HepG2 (cell line): ENCODE measurements around the gene COL18A1. TPM values are rescaled to one million over a fixed set of nuclear protein-coding genes. Genes with fewer than 3 reads are reported as not detected.

Source experiments
- AGO2 ChIP-seq: fragments of 200-400 bp; formaldehyde crosslinking; optimal IDR thresholded peaks from 2 replicates; pipeline ENCODE3; 2017; ENCODE audit warnings: mild to moderate bottlenecking, low read depth, low read length, moderate library complexity
- ATAD3A ChIP-seq: sonication (generic); formaldehyde crosslinking; IDR thresholded peaks from 2 replicates; pipeline ENCODE4 v1.4.0; 2020; ENCODE audit warnings: missing genetic modification reagents
- CREB1 ChIP-seq, 2 experiments: fragments of 450-650 bp in 1 of 2; IDR thresholded peaks; 2 replicates each; pipeline ENCODE4 v1.6.1; 2016 to 2017; ENCODE audit warnings: control low read depth in 1 of 2, mild to moderate bottlenecking in 1 of 2, missing compliant biosample characterization in 1 of 2, missing genetic modification characterization in 1 of 2
- FOXO1 ChIP-seq: sonication (generic); formaldehyde crosslinking; IDR thresholded peaks from 2 replicates; pipeline ENCODE4 v1.4.0; 2020; ENCODE audit warnings: missing genetic modification reagents
- HMGA1 ChIP-seq: sonication (generic); formaldehyde crosslinking; conservative IDR thresholded peaks from 2 replicates; pipeline ENCODE4 v1.4.0; 2020; ENCODE audit warnings: missing genetic modification reagents
- HNRNPL ChIP-seq: fragments of 200-400 bp; formaldehyde crosslinking; IDR thresholded peaks from 2 replicates; pipeline ENCODE4 v1.6.1; 2017; ENCODE audit warnings: mild to moderate bottlenecking, low read depth, low read length
- PCBP2 ChIP-seq: fragments of 200-400 bp; formaldehyde crosslinking; optimal IDR thresholded peaks from 2 replicates; pipeline ENCODE3; 2018; ENCODE audit warnings: low read length, low read depth; ENCODE audit not compliant: poor library complexity, severe bottlenecking
- PRPF4 ChIP-seq: fragments of 200-400 bp; formaldehyde crosslinking; IDR thresholded peaks from 2 replicates; pipeline ENCODE4 v1.6.1; 2016; ENCODE audit warnings: low read length, low read depth; ENCODE audit not compliant: poor library complexity, severe bottlenecking
- REPIN1 ChIP-seq: sonication (generic); formaldehyde crosslinking; IDR thresholded peaks from 2 replicates; pipeline ENCODE4 v1.8.0; 2022; ENCODE audit warnings: missing genetic modification reagents, low read depth, mild to moderate bottlenecking, borderline replicate concordance
- SETDB1 ChIP-seq: sonication (generic); formaldehyde crosslinking; IDR thresholded peaks from 2 replicates; pipeline ENCODE4 v1.5.1; 2020; ENCODE audit warnings: missing genetic modification reagents, mild to moderate bottlenecking, borderline replicate concordance
- SMYD3 ChIP-seq: sonication (generic); formaldehyde crosslinking; IDR thresholded peaks from 2 replicates; pipeline ENCODE4 v1.8.1; 2023; ENCODE audit warnings: mild to moderate bottlenecking, missing genetic modification reagents
- THAP11 ChIP-seq: IDR thresholded peaks from 2 replicates; pipeline ENCODE4 v1.6.1; 2016; ENCODE audit warnings: missing biosample characterization, missing genetic modification reagents
- U2AF2 ChIP-seq: fragments of 200-400 bp; formaldehyde crosslinking; IDR thresholded peaks from 2 replicates; pipeline ENCODE4 v1.6.1; 2017; ENCODE audit warnings: low read depth, mild to moderate bottlenecking, low read length
- ZBTB1 ChIP-seq: sonication (generic); formaldehyde crosslinking; IDR thresholded peaks from 2 replicates; pipeline ENCODE4 v1.4.0; 2020; ENCODE audit warnings: missing genetic modification reagents, borderline replicate concordance
- ZNF12 ChIP-seq: sonication (generic); formaldehyde crosslinking; IDR thresholded peaks from 2 replicates; pipeline ENCODE4 v1.5.0; 2020; ENCODE audit warnings: missing genetic modification reagents
- ZNF224 ChIP-seq: sonication (generic); formaldehyde crosslinking; IDR thresholded peaks from 2 replicates; pipeline ENCODE4 v1.5.0; 2020; ENCODE audit warnings: mild to moderate bottlenecking, missing genetic modification reagents
- ZNF768 ChIP-seq: sonication (generic); formaldehyde crosslinking; IDR thresholded peaks from 2 replicates; pipeline ENCODE4 v1.4.0; 2020; ENCODE audit warnings: missing genetic modification reagents
- polyA plus RNA-seq, 8 experiments: library from polyadenylated mRNA; depleted of rRNA in 3 of 8; stranded (reverse) in 7 of 8; unstranded in 1 of 8; fragments of >200 nt; fragmentation: Illumina TruSeq in 4 of 8; extraction: Trizol in 4 of 8; gene quantifications; 2 replicates each; pipeline versions ENCODE4 v1.2.1 to v1.2.3, GENCODE V29; 2011 to 2016; ENCODE audit warnings: low read depth in 4 of 8, missing spikeins in 1 of 8, mixed read lengths in 1 of 8; ENCODE audit not compliant: insufficient read depth in 1 of 8
- total RNA-seq, 5 experiments: library from RNA; depleted of rRNA; stranded (reverse); fragments of >200 nt; fragmentation: Illumina TruSeq; extraction: Trizol; gene quantifications; 2 replicates each; pipeline ENCODE4 v1.2.3, GENCODE V29; 2016; ENCODE audit warnings: low read depth in 1 of 5
- TF ChIP-seq, protein P1 (sequence below): sonication (generic); formaldehyde crosslinking; IDR thresholded peaks from 2 replicates; pipeline ENCODE4 v1.5.0; 2020; ENCODE audit warnings: mild to moderate bottlenecking, missing genetic modification reagents
- TF ChIP-seq, protein P2 (sequence below), 2 experiments: sonication (generic) in 1 of 2; formaldehyde crosslinking in 1 of 2; IDR thresholded peaks; 2 replicates each; pipeline versions ENCODE4 v1.4.0 to v1.6.1; 2018 to 2020; ENCODE audit warnings: missing genetic modification reagents in 2 of 2, borderline replicate concordance in 1 of 2, low read depth in 1 of 2, mild to moderate bottlenecking in 1 of 2, missing biosample characterization in 1 of 2
- TF ChIP-seq, protein P3 (sequence below): sonication (generic); formaldehyde crosslinking; IDR thresholded peaks from 2 replicates; pipeline ENCODE4 v1.4.0; 2020; ENCODE audit warnings: missing genetic modification reagents

COL18A1 gene
- total and polyA plus RNA-seq, 2 of the 13 experiments (the other 11 are each of a cell fraction or from before 2014, with no cell fraction given) = 79.0 to 102 TPM

DNA sequence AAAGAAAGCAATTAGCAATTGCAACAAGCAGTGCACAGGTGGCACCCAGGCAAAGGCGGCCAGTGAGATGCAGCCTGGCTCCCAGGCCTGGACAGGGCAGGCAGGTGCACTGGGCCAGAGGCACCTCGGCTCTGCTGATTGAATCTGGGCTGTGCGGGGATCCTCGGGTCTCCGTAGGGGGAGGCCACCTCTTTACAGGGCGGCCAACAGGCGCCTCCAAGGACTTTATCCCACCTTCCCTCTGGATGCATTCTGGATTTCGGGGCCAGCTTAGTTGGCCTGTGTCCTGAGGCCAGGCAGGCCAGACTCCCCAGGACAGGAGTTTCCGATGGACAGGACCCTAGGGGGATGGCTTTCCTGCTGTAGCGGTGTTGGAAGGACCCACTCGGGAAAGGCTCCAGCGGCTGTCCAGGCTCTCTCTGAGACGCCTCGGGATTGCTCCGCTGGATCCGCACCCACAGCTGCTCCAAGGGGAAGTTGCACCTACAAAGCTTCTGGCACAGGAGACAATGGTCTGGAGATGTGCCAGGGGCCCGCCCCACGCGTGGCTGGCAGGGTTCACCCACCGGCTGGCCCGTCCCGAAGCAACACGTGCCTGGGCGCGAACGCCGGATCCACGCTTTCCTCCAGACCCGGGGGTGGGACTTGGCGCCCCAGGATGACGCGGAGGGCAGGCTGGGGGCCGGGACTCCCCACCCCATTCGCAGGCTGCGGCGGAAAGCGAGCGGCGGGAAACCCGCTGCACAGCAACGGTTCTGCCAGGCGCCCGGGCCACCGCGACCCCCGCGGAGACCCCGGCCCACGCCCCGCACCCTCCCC is 136.5 kb downstream of the COL18A1 start (continued):
- TF ChIP-seq FOXO1 (CRISPR knock-in tag) (no peak), PRPF4 (no peak), ZNF12 (CRISPR knock-in tag) (no peak), CREB1 (IDR thresholded peaks at IDR 0.05) (peak; percentile 49; the same call in 1 of the 2 replicates), CREB1 (CRISPR knock-in tag; IDR thresholded peaks at IDR 0.05) (no peak), PCBP2 (no peak), ZNF224 (no peak), THAP11 (CRISPR knock-in tag) (0 out of 2 replicates have a peak, but pooled peaks have one; percentile 40), ATAD3A (CRISPR knock-in tag) (no peak), ZNF768 (peak; percentile 60; the same call in 1 of the 2 replicates), U2AF2 (no peak), HNRNPL (no peak), SMYD3 (CRISPR knock-in tag) (no peak), HMGA1 (CRISPR knock-in tag) (no peak), SETDB1 (CRISPR knock-in tag) (no peak), ZBTB1 (no peak), REPIN1 (CRISPR knock-in tag) (peak; percentile 49; the same call in 1 of the 2 replicates), AGO2 (peak; percentile 25)
- TF ChIP-seq, protein P1, sequence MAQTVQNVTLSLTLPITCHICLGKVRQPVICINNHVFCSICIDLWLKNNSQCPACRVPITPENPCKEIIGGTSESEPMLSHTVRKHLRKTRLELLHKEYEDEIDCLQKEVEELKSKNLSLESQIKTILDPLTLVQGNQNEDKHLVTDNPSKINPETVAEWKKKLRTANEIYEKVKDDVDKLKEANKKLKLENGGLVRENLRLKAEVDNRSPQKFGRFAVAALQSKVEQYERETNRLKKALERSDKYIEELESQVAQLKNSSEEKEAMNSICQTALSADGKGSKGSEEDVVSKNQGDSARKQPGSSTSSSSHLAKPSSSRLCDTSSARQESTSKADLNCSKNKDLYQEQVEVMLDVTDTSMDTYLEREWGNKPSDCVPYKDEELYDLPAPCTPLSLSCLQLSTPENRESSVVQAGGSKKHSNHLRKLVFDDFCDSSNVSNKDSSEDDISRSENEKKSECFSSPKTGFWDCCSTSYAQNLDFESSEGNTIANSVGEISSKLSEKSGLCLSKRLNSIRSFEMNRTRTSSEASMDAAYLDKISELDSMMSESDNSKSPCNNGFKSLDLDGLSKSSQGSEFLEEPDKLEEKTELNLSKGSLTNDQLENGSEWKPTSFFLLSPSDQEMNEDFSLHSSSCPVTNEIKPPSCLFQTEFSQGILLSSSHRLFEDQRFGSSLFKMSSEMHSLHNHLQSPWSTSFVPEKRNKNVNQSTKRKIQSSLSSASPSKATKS (CRISPR knock-in tag) = no peak
- TF ChIP-seq, protein P2, sequence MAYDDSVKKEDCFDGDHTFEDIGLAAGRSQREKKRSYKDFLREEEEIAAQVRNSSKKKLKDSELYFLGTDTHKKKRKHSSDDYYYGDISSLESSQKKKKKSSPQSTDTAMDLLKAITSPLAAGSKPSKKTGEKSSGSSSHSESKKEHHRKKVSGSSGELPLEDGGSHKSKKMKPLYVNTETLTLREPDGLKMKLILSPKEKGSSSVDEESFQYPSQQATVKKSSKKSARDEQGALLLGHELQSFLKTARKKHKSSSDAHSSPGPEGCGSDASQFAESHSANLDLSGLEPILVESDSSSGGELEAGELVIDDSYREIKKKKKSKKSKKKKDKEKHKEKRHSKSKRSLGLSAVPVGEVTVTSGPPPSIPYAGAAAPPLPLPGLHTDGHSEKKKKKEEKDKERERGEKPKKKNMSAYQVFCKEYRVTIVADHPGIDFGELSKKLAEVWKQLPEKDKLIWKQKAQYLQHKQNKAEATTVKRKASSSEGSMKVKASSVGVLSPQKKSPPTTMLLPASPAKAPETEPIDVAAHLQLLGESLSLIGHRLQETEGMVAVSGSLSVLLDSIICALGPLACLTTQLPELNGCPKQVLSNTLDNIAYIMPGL (CRISPR knock-in tag; IDR thresholded peaks at IDR 0.05; ENCODE audit: borderline replicate concordance in 1 of 2, low read depth in 1 of 2) = peak; percentile 26 to 42; a peak in 2 of 4 replicates
- TF ChIP-seq, protein P3, sequence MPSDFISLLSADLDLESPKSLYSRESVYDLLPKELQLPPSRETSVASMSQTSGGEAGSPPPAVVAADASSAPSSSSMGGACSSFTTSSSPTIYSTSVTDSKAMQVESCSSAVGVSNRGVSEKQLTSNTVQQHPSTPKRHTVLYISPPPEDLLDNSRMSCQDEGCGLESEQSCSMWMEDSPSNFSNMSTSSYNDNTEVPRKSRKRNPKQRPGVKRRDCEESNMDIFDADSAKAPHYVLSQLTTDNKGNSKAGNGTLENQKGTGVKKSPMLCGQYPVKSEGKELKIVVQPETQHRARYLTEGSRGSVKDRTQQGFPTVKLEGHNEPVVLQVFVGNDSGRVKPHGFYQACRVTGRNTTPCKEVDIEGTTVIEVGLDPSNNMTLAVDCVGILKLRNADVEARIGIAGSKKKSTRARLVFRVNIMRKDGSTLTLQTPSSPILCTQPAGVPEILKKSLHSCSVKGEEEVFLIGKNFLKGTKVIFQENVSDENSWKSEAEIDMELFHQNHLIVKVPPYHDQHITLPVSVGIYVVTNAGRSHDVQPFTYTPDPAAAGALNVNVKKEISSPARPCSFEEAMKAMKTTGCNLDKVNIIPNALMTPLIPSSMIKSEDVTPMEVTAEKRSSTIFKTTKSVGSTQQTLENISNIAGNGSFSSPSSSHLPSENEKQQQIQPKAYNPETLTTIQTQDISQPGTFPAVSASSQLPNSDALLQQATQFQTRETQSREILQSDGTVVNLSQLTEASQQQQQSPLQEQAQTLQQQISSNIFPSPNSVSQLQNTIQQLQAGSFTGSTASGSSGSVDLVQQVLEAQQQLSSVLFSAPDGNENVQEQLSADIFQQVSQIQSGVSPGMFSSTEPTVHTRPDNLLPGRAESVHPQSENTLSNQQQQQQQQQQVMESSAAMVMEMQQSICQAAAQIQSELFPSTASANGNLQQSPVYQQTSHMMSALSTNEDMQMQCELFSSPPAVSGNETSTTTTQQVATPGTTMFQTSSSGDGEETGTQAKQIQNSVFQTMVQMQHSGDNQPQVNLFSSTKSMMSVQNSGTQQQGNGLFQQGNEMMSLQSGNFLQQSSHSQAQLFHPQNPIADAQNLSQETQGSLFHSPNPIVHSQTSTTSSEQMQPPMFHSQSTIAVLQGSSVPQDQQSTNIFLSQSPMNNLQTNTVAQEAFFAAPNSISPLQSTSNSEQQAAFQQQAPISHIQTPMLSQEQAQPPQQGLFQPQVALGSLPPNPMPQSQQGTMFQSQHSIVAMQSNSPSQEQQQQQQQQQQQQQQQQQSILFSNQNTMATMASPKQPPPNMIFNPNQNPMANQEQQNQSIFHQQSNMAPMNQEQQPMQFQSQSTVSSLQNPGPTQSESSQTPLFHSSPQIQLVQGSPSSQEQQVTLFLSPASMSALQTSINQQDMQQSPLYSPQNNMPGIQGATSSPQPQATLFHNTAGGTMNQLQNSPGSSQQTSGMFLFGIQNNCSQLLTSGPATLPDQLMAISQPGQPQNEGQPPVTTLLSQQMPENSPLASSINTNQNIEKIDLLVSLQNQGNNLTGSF (CRISPR knock-in tag) = peak; percentile 35; the same call in 1 of the 2 replicates
